H1 (cell line): ENCODE results near the gene ANKRD13C. TPM values are rescaled to one million over a fixed set of nuclear protein-coding genes. Genes with fewer than 3 reads are reported as not detected.

Experiments used
- CTCF ChIA-PET: fragments of 300-600 bp; sonication (Branson Sonifier 250); formaldehyde crosslinking; loops from one replicate; lab custom pipeline; 2021; ENCODE audit not compliant: partially characterized antibody; lab: Charles Lee
- POLR2A ChIA-PET: fragments of 300-600 bp; sonication (Branson Sonifier 250); formaldehyde crosslinking; loops from one replicate; lab custom pipeline; 2021; ENCODE audit warnings: inconsistent platforms; ENCODE audit not compliant: partially characterized antibody; lab: Charles Lee
- DNase-seq, 2 experiments: peaks; one replicate each; pipeline versions ENCODE4 v3.0.0 to v3.0.0-alpha.2; 2010 to 2022; ENCODE audit warnings: low spot score in 2 of 2, low read depth in 1 of 2, mixed read lengths in 1 of 2
- FAIRE-seq: peaks from 2 replicates; lab custom pipeline; 2011; peaks lifted over from hg19 to GRCh38; lab: Jason Lieb, UNC
- H2AFZ ChIP-seq: 2 replicates; pipeline ENCODE4 v1.8.1; 2012; ENCODE audit warnings: low read length, inconsistent platforms
- H2AK5ac ChIP-seq: 2 replicates; pipeline ENCODE4 v1.6.1; 2013; ENCODE audit warnings: low read depth, low read length
- H2BK120ac ChIP-seq: replicated peaks from 2 replicates; pipeline ENCODE3; 2013; ENCODE audit warnings: low read depth, low read length, inconsistent platforms
- H2BK12ac ChIP-seq: 2 replicates; pipeline ENCODE4 v1.6.1; 2013; ENCODE audit warnings: low read depth, low read length
- H2BK15ac ChIP-seq: 2 replicates; pipeline ENCODE4 v1.6.1; 2013; ENCODE audit warnings: low read length
- H2BK20ac ChIP-seq: 2 replicates; pipeline ENCODE4 v1.6.1; 2013; ENCODE audit warnings: low read length
- H2BK5ac ChIP-seq: 2 replicates; pipeline ENCODE4 v1.6.1; 2013; ENCODE audit warnings: low read depth, low read length
- H3K14ac ChIP-seq: 2 replicates; pipeline ENCODE4 v1.6.1; 2013; ENCODE audit warnings: inconsistent platforms; ENCODE audit not compliant: insufficient read length
- H3K18ac ChIP-seq: 2 replicates; pipeline ENCODE4 v1.6.1; 2013; ENCODE audit warnings: low read length; ENCODE audit errors: extremely low read depth
- H3K23ac ChIP-seq: 2 replicates; pipeline ENCODE4 v1.6.1; 2013; ENCODE audit warnings: inconsistent platforms; ENCODE audit not compliant: insufficient read length
- H3K23me2 ChIP-seq: 2 replicates; pipeline ENCODE4 v1.6.1; 2013; ENCODE audit warnings: low read depth, low read length
- H3K27ac ChIP-seq: 2 replicates; pipeline ENCODE4 v1.6.1; 2011; ENCODE audit warnings: low read depth, low read length, inconsistent platforms
- H3K27me3 ChIP-seq, 4 experiments: replicated peaks in 1 of 4; 1 replicate in 1 of 4; 2 replicates in 3 of 4; pipeline versions ENCODE4 v1.6.1 to v1.8.1; 2011 to 2013; ENCODE audit warnings: low read length in 3 of 4, mild to moderate bottlenecking in 3 of 4, inconsistent platforms in 2 of 4, mixed read lengths in 2 of 4, moderate library complexity in 1 of 4; ENCODE audit not compliant: control insufficient read depth in 3 of 4, insufficient read depth in 3 of 4; ENCODE audit errors: extremely low read depth in 1 of 4
- H3K36me3 ChIP-seq, 4 experiments: 2 replicates each; pipeline versions ENCODE4 v1.6.1 to v1.8.1; 2011 to 2013; ENCODE audit warnings: mild to moderate bottlenecking in 4 of 4, low read length in 3 of 4, moderate library complexity in 2 of 4, control low read depth in 1 of 4, inconsistent platforms in 1 of 4; ENCODE audit not compliant: insufficient read depth in 4 of 4, control insufficient read depth in 2 of 4
- H3K4ac ChIP-seq: replicated peaks from 2 replicates; pipeline ENCODE3; 2013; ENCODE audit warnings: low read length, low read depth, mixed read lengths, inconsistent platforms; ENCODE audit not compliant: insufficient read length
- H3K4me1 ChIP-seq, 4 experiments: replicated peaks in 1 of 4; 1 replicate in 1 of 4; 2 replicates in 3 of 4; pipeline versions ENCODE4 v1.6.1 to v1.8.1; 2011 to 2013; ENCODE audit warnings: low read length in 3 of 4, inconsistent platforms in 2 of 4, mixed read lengths in 1 of 4; ENCODE audit not compliant: insufficient read depth in 4 of 4, control insufficient read depth in 3 of 4
- H3K4me2 ChIP-seq, 2 experiments: 2 replicates each; pipeline versions ENCODE4 v1.6.1 to v1.8.1; 2011 to 2013; ENCODE audit warnings: low read depth in 2 of 2, low read length in 2 of 2, control low read depth in 1 of 2, inconsistent platforms in 1 of 2, mild to moderate bottlenecking in 1 of 2; ENCODE audit not compliant: insufficient read depth in 1 of 2
- H3K4me3 ChIP-seq, 4 experiments: fragments of 200-600, 300-600 bp in 1 of 4; sonication (generic), shearing (Covaris generic), sonication (Bioruptor Twin) in 1 of 4; 2 replicates each; pipeline versions ENCODE4 v1.5.1 to v1.8.1; 2011 to 2016; ENCODE audit warnings: low read length in 4 of 4, low read depth in 3 of 4, control low read depth in 2 of 4, inconsistent platforms in 2 of 4, mild to moderate bottlenecking in 2 of 4, mixed read lengths in 1 of 4, moderate library complexity in 1 of 4; ENCODE audit not compliant: insufficient read depth in 2 of 4; ENCODE audit errors: extremely low read depth in 1 of 4
- H3K56ac ChIP-seq: replicated peaks from 2 replicates; pipeline ENCODE3; 2013; ENCODE audit warnings: low read depth, mild to moderate bottlenecking, mixed read lengths, low read length, inconsistent platforms; ENCODE audit not compliant: insufficient read length
- H3K79me1 ChIP-seq: 2 replicates; pipeline ENCODE4 v1.6.1; 2013; ENCODE audit warnings: low read depth, low read length, control low read depth
- H3K79me2 ChIP-seq, 2 experiments: 2 replicates each; pipeline versions ENCODE4 v1.6.1 to v1.8.1; 2012 to 2013; ENCODE audit warnings: low read length in 2 of 2, mild to moderate bottlenecking in 2 of 2, inconsistent platforms in 1 of 2; ENCODE audit not compliant: insufficient read depth in 2 of 2, control insufficient read depth in 1 of 2
- H3K9ac ChIP-seq, 4 experiments: replicated peaks in 1 of 4; 1 replicate in 1 of 4; 2 replicates in 3 of 4; pipeline versions ENCODE4 v1.6.1 to v1.8.1; 2011 to 2013; ENCODE audit warnings: low read depth in 3 of 4, low read length in 3 of 4, control low read depth in 2 of 4, mild to moderate bottlenecking in 2 of 4, moderate library complexity in 2 of 4, inconsistent platforms in 1 of 4; ENCODE audit errors: extremely low read depth in 1 of 4
- H3K9me3 ChIP-seq, 2 experiments: 2 replicates each; pipeline versions ENCODE4 v1.6.1 to v1.8.1; 2012 to 2013; ENCODE audit warnings: mild to moderate bottlenecking in 2 of 2, moderate library complexity in 2 of 2, control low read depth in 1 of 2, inconsistent platforms in 1 of 2, low read depth in 1 of 2, low read length in 1 of 2, mixed read lengths in 1 of 2; ENCODE audit not compliant: insufficient read depth in 2 of 2
- H4K20me1 ChIP-seq, 2 experiments: replicated peaks in 1 of 2; 2 replicates each; pipeline versions ENCODE3 to v1.8.1; 2011 to 2013; ENCODE audit warnings: inconsistent platforms in 2 of 2, low read length in 2 of 2, mild to moderate bottlenecking in 1 of 2; ENCODE audit not compliant: insufficient read depth in 2 of 2, control insufficient read depth in 1 of 2
- H4K5ac ChIP-seq: 2 replicates; pipeline ENCODE4 v1.6.1; 2013; ENCODE audit warnings: low read length, low read depth, mixed read lengths, inconsistent platforms; ENCODE audit not compliant: insufficient read length
- H4K8ac ChIP-seq: 2 replicates; pipeline ENCODE4 v1.8.0; 2013; ENCODE audit warnings: mild to moderate bottlenecking, moderate library complexity, low read length, inconsistent platforms; ENCODE audit not compliant: insufficient read depth; ENCODE audit errors: extremely low read depth
- H4K91ac ChIP-seq: replicated peaks from 2 replicates; pipeline ENCODE3; 2013; ENCODE audit warnings: low read length, mixed read lengths, inconsistent platforms; ENCODE audit not compliant: insufficient read length
- BACH1 ChIP-seq: IDR thresholded peaks from 2 replicates; pipeline ENCODE4 v1.6.1; 2012; ENCODE audit warnings: low read length, improper control_type of control experiment
- CEBPB ChIP-seq: IDR thresholded peaks from 2 replicates; pipeline ENCODE4 v1.6.1; 2012; ENCODE audit warnings: low read depth, low read length
- CHD2 ChIP-seq: IDR thresholded peaks from 2 replicates; pipeline ENCODE4 v1.6.1; 2012; ENCODE audit warnings: low read length, improper control_type of control experiment
- E2F6 ChIP-seq: IDR thresholded peaks from 2 replicates; pipeline ENCODE4 v1.6.1; 2012; ENCODE audit warnings: inconsistent platforms
- EGR1 ChIP-seq: IDR thresholded peaks from 2 replicates; pipeline ENCODE4 v1.6.1; 2011; ENCODE audit warnings: low read depth, low read length, borderline replicate concordance
- PHF8 ChIP-seq: fragments of 200-600 bp; sonication (generic); conservative IDR thresholded peaks from 2 replicates; pipeline ENCODE4 v1.7.1; 2012; ENCODE audit warnings: low read depth, mild to moderate bottlenecking, inconsistent platforms, low read length, moderate library complexity
- SIN3A ChIP-seq, 2 experiments: IDR thresholded peaks in 1 of 2; conservative IDR thresholded peaks in 1 of 2; 2 replicates each; pipeline ENCODE4 v1.6.1; 2011 to 2012; ENCODE audit warnings: low read length in 2 of 2, improper control_type of control experiment in 1 of 2, low read depth in 1 of 2, mild to moderate bottlenecking in 1 of 2
- WGBS, 2 experiments: shearing (Covaris generic) in 1 of 2; methylation state at CpG; one replicate each; pipeline versions ENCODE4 v1.1.6 to v1.1.7; 2013 to 2015; ENCODE audit warnings: low lambda C conversion rate in 2 of 2, mixed read lengths in 2 of 2, inconsistent platforms in 1 of 2, low coverage in 1 of 2, missing lambda C conversion rate in 1 of 2; ENCODE audit not compliant: insufficient replicate concordance in 2 of 2, insufficient coverage in 1 of 2, insufficient read length in 1 of 2; ENCODE audit errors: extremely low coverage in 1 of 2, missing lambda C conversion rate in 1 of 2; 5-methylcytosine and 5-hydroxymethylcytosine counted together
- polyA plus RNA-seq, 7 experiments: library from polyadenylated mRNA; depleted of rRNA in 3 of 7; stranded (reverse) in 5 of 7; unstranded in 2 of 7; fragments of >200 nt in 5 of 7; fragments of 200-250 nt in 2 of 7; gene quantifications; 1 replicate in 5 of 7; 2 replicates in 1 of 7; 4 replicates in 1 of 7; pipeline versions ENCODE4 v1.2.1 to v1.2.3, GENCODE V29; 2011 to 2013; ENCODE audit warnings: missing spikeins in 2 of 7, mixed read lengths in 2 of 7
- total RNA-seq: library from RNA; stranded (reverse); fragmentation: NEBNext Ultra II Directional; extraction: Animal tissue kit (Norgen Biotek cat#: 25700); gene quantifications from 2 replicates; pipeline ENCODE4 v1.2.1, GENCODE V29; 2021

Gene ANKRD13C
- total and polyA plus RNA-seq, 2 of the 8 experiments (the other 6 are each of a cell fraction or from before 2014, with no cell fraction given), result 4.8 to 21.7 TPM

GRCh38 chr1:70277875-70278274, 76.6 kb downstream of the ANKRD13C start:
- no peaks in the 10 kb centered on the region for H3K27me3 ChIP-seq
- H4K91ac ChIP-seq, result no peak overlapping the region
- no peaks in the 10 kb centered on the region for H3K23me2 ChIP-seq
- H3K4me3 ChIP-seq, result no peak overlapping the region
- H3K23ac ChIP-seq, result no peak overlapping the region
- no peak overlapping the region for H3K14ac ChIP-seq
- no peak overlapping the region for H2BK15ac ChIP-seq
- FAIRE-seq (no peak), DNase-seq (no peak)
- H3K79me2 ChIP-seq, result no peaks in the 10 kb centered on the region
- H3K79me1 ChIP-seq, result no peaks in the 10 kb centered on the region
- no peak overlapping the region for H2AK5ac ChIP-seq
- H3K4ac ChIP-seq, result no peak overlapping the region
- no peak overlapping the region for H2BK12ac ChIP-seq
- H3K4me2 ChIP-seq, result no peak overlapping the region
- ChIA-PET CTCF (no interaction called here), POLR2A (no interaction called here)
- H3K56ac ChIP-seq, result no peak overlapping the region
- H3K9me3 ChIP-seq, result no peaks in the 10 kb centered on the region
- no peaks in the 10 kb centered on the region for H4K20me1 ChIP-seq
- no peak overlapping the region for H3K18ac ChIP-seq
- no peak overlapping the region for H4K5ac ChIP-seq
- H3K27ac ChIP-seq, result no peak overlapping the region
- H2BK5ac ChIP-seq, result no peak overlapping the region
- WGBS, 2 experiments, result 92% methylated on average over 5 of the region's 5 CpGs; no CpG with 5 or more reads in 1 of the 2 experiments
- H3K4me1 ChIP-seq, result no peaks in the 10 kb centered on the region
- peaks cover 0 to 16% (median 0%) of the 10 kb centered on the region in 4 experiments; a peak in 2 of 8 replicates for H3K36me3 ChIP-seq
- H3K9ac ChIP-seq, result no peak overlapping the region
- TF ChIP-seq EGR1 (no peak), SIN3A (conservative IDR thresholded peaks at IDR 0.05 in 1 of 2, IDR thresholded peaks at IDR 0.05 in 1 of 2; ENCODE audit: low read depth in 1 of 2, low read length in 2 of 2) (no peak), PHF8 (no peak), CEBPB (no peak), BACH1 (no peak), E2F6 (no peak), CHD2 (no peak)
- no peak overlapping the region for H2BK20ac ChIP-seq
- no peak overlapping the region for H4K8ac ChIP-seq
- H2BK120ac ChIP-seq, result no peak overlapping the region
- H2AFZ ChIP-seq, result no peak overlapping the region
